ENCODE results near the gene YBX1. TPM values are rescaled to one million over a fixed set of nuclear protein-coding genes. Genes with fewer than 3 reads are reported as not detected.

YBX1 gene
- total RNA-seq, 4 donors from 2014 or later, result 861 to 1,251 (median 1,022) TPM

DNA sequence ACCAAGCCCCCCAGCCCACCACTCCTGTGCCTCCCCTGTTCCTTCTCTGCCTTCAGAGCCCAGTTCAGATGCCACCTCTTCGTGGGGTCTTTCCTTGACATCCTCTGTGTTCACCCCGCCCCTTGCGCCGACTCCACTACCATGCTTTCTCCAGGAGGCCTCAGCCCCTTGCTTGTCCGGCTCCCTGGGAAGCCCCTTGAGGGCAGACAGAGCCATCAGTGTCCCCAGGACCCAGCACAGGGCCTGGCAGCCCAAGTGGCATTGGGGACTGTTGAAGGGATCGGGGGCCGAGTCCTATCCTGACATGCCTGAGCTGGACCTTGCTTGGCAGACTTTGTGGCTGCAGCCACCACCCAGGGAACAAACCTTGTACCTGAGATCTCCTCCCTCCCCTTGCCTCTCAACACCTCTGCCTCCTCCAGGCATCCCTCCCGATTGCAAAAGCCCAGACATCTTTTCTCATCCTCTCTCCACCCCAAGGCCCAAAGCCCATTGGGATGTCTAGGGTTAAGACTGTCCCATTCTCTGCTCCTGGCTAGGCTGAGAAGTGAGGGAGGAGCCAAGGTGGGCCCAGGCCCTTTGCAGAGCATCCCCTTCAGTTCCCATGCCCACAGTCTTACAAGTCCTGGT lies 54.5 kb downstream of the YBX1 start:
- no peak for DNase-seq
- no peaks in the 10 kb centered on the region for H3K36me3 ChIP-seq
- no peaks in the 10 kb centered on the region for H3K4me1 ChIP-seq
- no peaks in the 10 kb centered on the region for H3K27me3 ChIP-seq
- H3K4me3 ChIP-seq, result no peak overlapping the region
- no peaks in the 10 kb centered on the region for H3K9me3 ChIP-seq
- intact Hi-C loops (cut with DNase I; ENCODE audit: low total_unique reads) (no loop called here), in situ Hi-C loops (cut with MboI; ENCODE audit: low sequenced_read_pairs in 4 of 4) (loop anchor here in 1 of 4 donors (25.0 kb wide), 2 partner anchors 174 to 599 kb away; no protein-coding TSS in a partner anchor)
- no peak for ATAC-seq
- H3K27ac ChIP-seq, result no peak overlapping the region
- TF ChIP-seq, protein P1, sequence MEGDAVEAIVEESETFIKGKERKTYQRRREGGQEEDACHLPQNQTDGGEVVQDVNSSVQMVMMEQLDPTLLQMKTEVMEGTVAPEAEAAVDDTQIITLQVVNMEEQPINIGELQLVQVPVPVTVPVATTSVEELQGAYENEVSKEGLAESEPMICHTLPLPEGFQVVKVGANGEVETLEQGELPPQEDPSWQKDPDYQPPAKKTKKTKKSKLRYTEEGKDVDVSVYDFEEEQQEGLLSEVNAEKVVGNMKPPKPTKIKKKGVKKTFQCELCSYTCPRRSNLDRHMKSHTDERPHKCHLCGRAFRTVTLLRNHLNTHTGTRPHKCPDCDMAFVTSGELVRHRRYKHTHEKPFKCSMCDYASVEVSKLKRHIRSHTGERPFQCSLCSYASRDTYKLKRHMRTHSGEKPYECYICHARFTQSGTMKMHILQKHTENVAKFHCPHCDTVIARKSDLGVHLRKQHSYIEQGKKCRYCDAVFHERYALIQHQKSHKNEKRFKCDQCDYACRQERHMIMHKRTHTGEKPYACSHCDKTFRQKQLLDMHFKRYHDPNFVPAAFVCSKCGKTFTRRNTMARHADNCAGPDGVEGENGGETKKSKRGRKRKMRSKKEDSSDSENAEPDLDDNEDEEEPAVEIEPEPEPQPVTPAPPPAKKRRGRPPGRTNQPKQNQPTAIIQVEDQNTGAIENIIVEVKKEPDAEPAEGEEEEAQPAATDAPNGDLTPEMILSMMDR (IDR thresholded peaks at IDR 0.05 in 4 of 5, conservative IDR thresholded peaks at IDR 0.05 in 1 of 5), result no peak
- TF ChIP-seq POLR2A (IDR thresholded peaks at IDR 0.05), result no peak

DNA sequence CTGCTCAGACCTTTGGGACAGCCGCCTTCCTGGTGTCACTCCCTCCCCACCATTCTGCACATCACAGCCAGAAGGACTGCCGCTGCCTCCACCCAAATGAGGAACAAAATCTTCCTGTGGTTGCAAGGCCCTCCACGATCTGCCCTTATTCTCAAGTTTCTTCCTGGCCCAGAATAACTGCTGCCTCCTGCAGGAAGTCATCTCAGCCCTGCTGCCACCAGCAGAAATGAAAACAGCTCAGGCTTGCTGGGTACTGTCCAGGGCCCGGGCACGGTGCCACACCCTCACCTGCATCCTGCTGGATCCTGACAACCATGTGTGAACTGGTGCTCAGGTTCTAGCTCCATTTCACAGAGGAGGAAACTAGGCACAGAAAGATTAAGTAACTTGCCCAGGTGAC lies 55.0 kb downstream of the YBX1 start:
- no peak for ATAC-seq
- H3K36me3 ChIP-seq, result no peaks in the 10 kb centered on the region
- H3K27ac ChIP-seq, result no peak overlapping the region
- no peak for DNase-seq
- H3K4me1 ChIP-seq, result no peaks in the 10 kb centered on the region
- no peaks in the 10 kb centered on the region for H3K9me3 ChIP-seq
- in situ Hi-C loops (cut with MboI; ENCODE audit: low sequenced_read_pairs in 4 of 4) (loop anchor here in 1 of 4 donors (25.0 kb wide), 2 partner anchors 175 to 600 kb away; no protein-coding TSS in a partner anchor), intact Hi-C loops (cut with DNase I; ENCODE audit: low total_unique reads) (no loop called here)
- TF ChIP-seq, protein P1 (IDR thresholded peaks at IDR 0.05 in 4 of 5, conservative IDR thresholded peaks at IDR 0.05 in 1 of 5), result no peak
- TF ChIP-seq POLR2A (IDR thresholded peaks at IDR 0.05), result no peak
- H3K4me3 ChIP-seq, result no peak overlapping the region
- H3K27me3 ChIP-seq, result no peaks in the 10 kb centered on the region

DNA sequence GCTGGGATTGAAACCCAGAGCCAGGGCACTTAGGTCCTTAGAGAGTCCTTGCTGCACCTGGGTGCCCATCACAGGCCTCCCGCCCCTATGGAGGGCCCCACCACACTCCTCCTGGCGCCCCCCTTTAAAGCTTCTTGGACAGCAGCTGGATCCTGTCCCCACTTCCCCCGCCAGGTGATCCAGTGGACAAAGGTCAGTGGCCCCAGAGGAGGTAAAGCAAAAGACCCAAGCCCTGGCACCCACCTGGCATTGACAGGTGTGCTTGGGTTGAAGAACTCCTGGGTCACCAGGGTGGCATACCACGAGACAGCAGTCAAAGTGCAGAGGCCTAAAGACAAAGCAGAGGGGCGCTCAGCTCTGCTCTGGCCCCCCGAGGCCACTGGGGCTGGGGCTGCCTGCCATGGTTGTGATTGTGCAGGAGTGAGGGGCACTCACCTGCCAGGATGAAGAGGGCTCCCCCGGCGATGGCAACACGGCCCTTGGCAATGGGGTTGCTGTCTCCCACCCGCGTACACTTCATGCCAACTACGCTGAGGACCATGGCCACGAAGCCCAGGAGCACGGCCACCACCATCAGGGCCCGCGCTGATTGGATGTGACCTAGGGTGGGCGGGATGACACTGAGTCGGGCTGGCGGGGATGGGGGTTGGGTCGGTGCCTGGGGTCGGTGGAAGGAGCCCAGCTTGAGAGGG lies 55.9 kb downstream of the YBX1 start:
- TF ChIP-seq, protein P1 (IDR thresholded peaks at IDR 0.05 in 4 of 5, conservative IDR thresholded peaks at IDR 0.05 in 1 of 5), result no peak
- no peak for TF ChIP-seq POLR2A (IDR thresholded peaks at IDR 0.05)
- Histone ChIP-seq H3K27ac (no peak overlapping the region), H3K4me1 (no peaks in the 10 kb centered on the region), H3K27me3 (no peaks in the 10 kb centered on the region), H3K36me3 (no peaks in the 10 kb centered on the region), H3K4me3 (no peak overlapping the region), H3K9me3 (no peaks in the 10 kb centered on the region)
- no peak for ATAC-seq
- intact Hi-C loops (cut with DNase I; ENCODE audit: low total_unique reads) (no loop called here), in situ Hi-C loops (cut with MboI; ENCODE audit: low sequenced_read_pairs in 4 of 4) (loop anchor here in 1 of 4 donors (25.0 kb wide), 2 partner anchors 176 to 601 kb away; no protein-coding TSS in a partner anchor)
- DNase-seq, result no peak

DNA sequence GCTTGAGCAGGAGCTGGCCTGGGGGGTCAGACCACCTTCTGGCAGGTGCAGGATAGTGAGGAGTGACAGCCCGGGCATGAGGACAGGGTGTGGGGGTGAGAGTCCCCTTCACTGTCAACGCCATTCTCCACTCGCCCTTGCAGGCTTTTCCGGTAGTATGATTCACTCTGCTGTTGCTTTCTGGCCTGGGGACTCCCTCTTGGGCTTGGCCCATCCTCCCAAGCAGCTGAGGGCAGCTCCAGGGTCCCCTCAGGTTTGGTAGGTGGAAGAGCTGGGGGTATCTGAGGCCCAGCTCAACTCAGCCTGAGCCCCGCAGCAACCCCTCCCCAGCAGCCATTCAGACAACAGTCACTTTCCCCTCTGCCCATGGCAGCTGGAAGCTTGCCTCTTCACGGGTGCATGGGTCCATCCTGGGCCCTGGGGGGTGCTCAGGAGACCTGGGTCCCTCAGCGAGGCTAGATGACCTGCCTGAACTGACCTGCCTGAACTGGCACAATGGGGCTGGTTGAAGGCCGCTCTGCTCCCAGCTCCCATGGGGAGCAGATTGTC lies 56.5 kb downstream of the YBX1 start:
- no peak for TF ChIP-seq POLR2A (IDR thresholded peaks at IDR 0.05)
- TF ChIP-seq, protein P1 (IDR thresholded peaks at IDR 0.05 in 4 of 5, conservative IDR thresholded peaks at IDR 0.05 in 1 of 5), result no peak
- Histone ChIP-seq H3K4me3 (no peak overlapping the region), H3K27me3 (no peaks in the 10 kb centered on the region), H3K4me1 (no peaks in the 10 kb centered on the region), H3K9me3 (no peaks in the 10 kb centered on the region), H3K27ac (no peak overlapping the region), H3K36me3 (no peaks in the 10 kb centered on the region)
- ATAC-seq, result no peak
- DNase-seq, result no peak
- intact Hi-C loops (cut with DNase I; ENCODE audit: low total_unique reads) (no loop called here), in situ Hi-C loops (cut with MboI; ENCODE audit: low sequenced_read_pairs in 4 of 4) (loop anchor here in 1 of 4 donors (25.0 kb wide), 2 partner anchors 176 to 601 kb away; no protein-coding TSS in a partner anchor)
